GM12878 (cell line): ENCODE measurements around the gene SLC25A43. TPM values are rescaled to one million over a fixed set of nuclear protein-coding genes. Genes with fewer than 3 reads are reported as not detected.

ENCODE experiments used
- ATAC-seq: fragments of 200-7000 bp; cut with Tn5 transposase; 3 replicates; pipeline ENCODE4 v1.9.1; 2020; ENCODE audit warnings: mild to moderate bottlenecking, moderate library complexity
- BruUV-seq: library from RNA; stranded (reverse); fragments of 400-500 nt; replicated peaks from 2 replicates; lab custom pipeline; 2021; lab: Mats Ljungman, UMichigan
- CTCF ChIA-PET: fragments of 300-600 bp; sonication (Branson Sonifier 250); formaldehyde crosslinking; extraction: SDS; loops from one replicate; lab custom pipeline; 2021; ENCODE audit warnings: inconsistent platforms; lab: Yijun Ruan, JAX
- POLR2A ChIA-PET: fragments of 350-600 bp; formaldehyde crosslinking; extraction: SDS; loops from one replicate; lab custom pipeline; 2021; ENCODE audit warnings: inconsistent platforms; lab: Charles Lee
- RAD21 ChIA-PET: fragments of 300-600 bp; sonication (Branson Sonifier 250); formaldehyde crosslinking; loops from one replicate; lab custom pipeline; 2023; ENCODE audit warnings: antibody characterized with exemption; ENCODE audit not compliant: unreplicated experiment; lab: Charles Lee
- SMC1A ChIA-PET: fragments of 300-600 bp; sonication (Branson Sonifier 250); formaldehyde crosslinking; loops from one replicate; lab custom pipeline; 2023; ENCODE audit not compliant: unreplicated experiment, uncharacterized antibody; lab: Charles Lee
- DNase-seq: peaks from one replicate; pipeline ENCODE4 v3.0.0-alpha.2; 2011; ENCODE audit warnings: low read depth, low spot score
- FAIRE-seq: peaks from 3 replicates; lab custom pipeline; 2011; peaks lifted over from hg19 to GRCh38; lab: Jason Lieb, UNC
- H2AFZ ChIP-seq: 2 replicates; pipeline ENCODE4 v1.6.0; 2011; ENCODE audit warnings: low read depth, low read length, control low read depth; ENCODE audit not compliant: control insufficient read depth
- H3K27ac ChIP-seq: 2 replicates; pipeline ENCODE4 v1.5.1; 2011; ENCODE audit warnings: control low read depth; ENCODE audit not compliant: control insufficient read depth, insufficient read depth
- H3K27me3 ChIP-seq, 2 experiments: replicated peaks in 1 of 2; 2 replicates each; pipeline versions ENCODE4 v1.6.0 to v1.6.1; 2011; ENCODE audit warnings: low read length in 1 of 2; ENCODE audit not compliant: control insufficient read depth in 2 of 2, insufficient read depth in 2 of 2
- H3K36me3 ChIP-seq, 2 experiments: 2 replicates each; pipeline ENCODE4 v1.5.1; 2011; ENCODE audit warnings: low read length in 1 of 2; ENCODE audit not compliant: control insufficient read depth in 2 of 2, insufficient read depth in 2 of 2
- H3K4me1 ChIP-seq: 2 replicates; pipeline ENCODE4 v1.6.1; 2011; ENCODE audit warnings: mild to moderate bottlenecking, low read length, moderate library complexity, mixed read lengths; ENCODE audit not compliant: control insufficient read depth, insufficient read depth
- H3K4me2 ChIP-seq: 2 replicates; pipeline ENCODE4 v1.6.0; 2011; ENCODE audit warnings: control low read depth; ENCODE audit not compliant: control insufficient read depth, insufficient read depth
- H3K4me3 ChIP-seq: fragments of 200-600 bp; sonication (generic); 2 replicates; pipeline ENCODE4 v1.5.1; 2016
- H3K79me2 ChIP-seq: 2 replicates; pipeline ENCODE4 v1.6.0; 2011; ENCODE audit warnings: low read length; ENCODE audit not compliant: control insufficient read depth, insufficient read depth
- H3K9ac ChIP-seq: 2 replicates; pipeline ENCODE4 v1.8.0; 2011; ENCODE audit warnings: low read length, control low read depth, mixed read lengths; ENCODE audit not compliant: control insufficient read depth, insufficient read depth
- H3K9me3 ChIP-seq: replicated peaks from 3 replicates; pipeline ENCODE4 v1.5.1; 2011; ENCODE audit warnings: mild to moderate bottlenecking, low read length; ENCODE audit not compliant: control insufficient read depth, insufficient read depth
- H4K20me1 ChIP-seq: 2 replicates; pipeline ENCODE4 v1.6.0; 2011; ENCODE audit not compliant: control insufficient read depth, insufficient read depth
- BACH1 ChIP-seq: fragments of 450-650 bp; IDR thresholded peaks from 2 replicates; pipeline ENCODE4 v1.6.1; 2017; ENCODE audit warnings: mild to moderate bottlenecking, borderline replicate concordance
- EZH2 ChIP-seq: IDR thresholded peaks from 2 replicates; pipeline ENCODE4 v1.6.1; 2012; ENCODE audit warnings: low read depth, mild to moderate bottlenecking, control low read depth, inconsistent platforms, low read length, borderline replicate concordance; ENCODE audit not compliant: control insufficient read depth
- FOS ChIP-seq: IDR thresholded peaks from 3 replicates; pipeline ENCODE4 v1.6.1; 2011; ENCODE audit warnings: borderline replicate concordance; ENCODE audit not compliant: insufficient read length; ENCODE audit errors: extremely low read depth
- GABPA ChIP-seq: IDR thresholded peaks from 2 replicates; pipeline ENCODE4 v1.6.1; 2014; ENCODE audit warnings: antibody characterized with exemption, low read depth, mild to moderate bottlenecking, inconsistent platforms
- IKZF2 ChIP-seq, 2 experiments: fragments of 450-650 bp; IDR thresholded peaks; 2 replicates each; pipeline ENCODE4 v1.6.1; 2017; ENCODE audit warnings: mild to moderate bottlenecking in 2 of 2, moderate library complexity in 2 of 2
- MYB ChIP-seq: fragments of 150-350 bp; IDR thresholded peaks from 2 replicates; pipeline ENCODE4 v1.6.1; 2014; ENCODE audit warnings: mild to moderate bottlenecking, low read depth, low read length, borderline replicate concordance
- MYC ChIP-seq: IDR thresholded peaks from 2 replicates; pipeline ENCODE4 v1.6.1; 2011; ENCODE audit warnings: mild to moderate bottlenecking, low read length, moderate library complexity, inconsistent platforms; ENCODE audit not compliant: insufficient read depth, insufficient replicate concordance, insufficient read length, severe bottlenecking
- NR2C2 ChIP-seq: IDR thresholded peaks from 2 replicates; pipeline ENCODE4 v1.6.1; 2011; ENCODE audit warnings: borderline replicate concordance, low read depth; ENCODE audit not compliant: control insufficient read depth, insufficient read length
- POLR2A ChIP-seq: IDR thresholded peaks from 2 replicates; pipeline ENCODE4 v1.6.1; 2011; ENCODE audit warnings: low read depth, mild to moderate bottlenecking, low read length
- SIX5 ChIP-seq: IDR thresholded peaks from 2 replicates; pipeline ENCODE4 v1.6.1; 2011; ENCODE audit warnings: mild to moderate bottlenecking, low read depth, low read length, moderate library complexity; ENCODE audit not compliant: severe bottlenecking
- ZBED1 ChIP-seq: IDR thresholded peaks from 2 replicates; pipeline ENCODE4 v1.6.1; 2016; ENCODE audit warnings: borderline replicate concordance
- ZNF217 ChIP-seq: fragments of 450-650 bp; IDR thresholded peaks from 2 replicates; pipeline ENCODE4 v1.6.1; 2017; ENCODE audit warnings: antibody characterized with exemption, mild to moderate bottlenecking
- ZNF274 ChIP-seq: IDR thresholded peaks from one replicate; pipeline ENCODE4 v1.8.0; 2011; ENCODE audit not compliant: insufficient read length, insufficient read depth
- WGBS: methylation state at CpG from one replicate; pipeline ENCODE4 v1.1.6; 2016; ENCODE audit warnings: low lambda C conversion rate; ENCODE audit not compliant: insufficient replicate concordance, insufficient coverage; ENCODE audit errors: missing lambda C conversion rate; 5-methylcytosine and 5-hydroxymethylcytosine counted together
- in situ Hi-C: fragments of 300-500 bp; cut with MboI; formaldehyde crosslinking; loops from 9 replicates; pipeline ENCODE4 v1.14.3; 2018; ENCODE audit warnings: mixed read lengths
- intact Hi-C: fragments of 100-400 bp; cut with micrococcal nuclease; formaldehyde crosslinking; loops from one replicate; pipeline ENCODE4 v1.14.2; 2022; ENCODE audit not compliant: unreplicated experiment
- polyA plus RNA-seq, 11 experiments: library from polyadenylated mRNA; depleted of rRNA in 4 of 11; unstranded in 6 of 11; stranded (reverse) in 5 of 11; fragments of >200 nt; fragmentation: Nextera tagmentation in 4 of 11; fragmentation: Illumina TruSeq in 1 of 11; extraction: Ambion mirVana in 4 of 11; extraction: Trizol in 1 of 11; gene quantifications; 1 replicate in 1 of 11; 2 replicates in 10 of 11; pipeline versions ENCODE4 v1.2.1 to v1.2.3, GENCODE V29; 2011 to 2016; ENCODE audit warnings: inconsistent platforms in 2 of 11, missing spikeins in 2 of 11, low read depth in 1 of 11
- total RNA-seq, 4 experiments: library from RNA; depleted of rRNA in 3 of 4; stranded (reverse); fragments of >200 nt in 3 of 4; fragmentation: Illumina TruSeq in 1 of 4; extraction: Trizol in 1 of 4; gene quantifications; 2 replicates each; pipeline versions ENCODE4 v1.2.1 to v1.2.3, GENCODE V29; 2013 to 2021
- TF ChIP-seq, protein P1 (sequence below): fragments of 450-650 bp; IDR thresholded peaks from 2 replicates; pipeline ENCODE4 v1.6.1; 2016; ENCODE audit warnings: mild to moderate bottlenecking, moderate library complexity, borderline replicate concordance
- TF ChIP-seq, protein P2 (sequence below): fragments of 450-650 bp; IDR thresholded peaks from 2 replicates; pipeline ENCODE4 v1.6.1; 2017; ENCODE audit warnings: mild to moderate bottlenecking, moderate library complexity

SLC25A43 gene
- total and polyA plus RNA-seq, 10 of the 15 experiments (the other 5 are each of a cell fraction or from before 2014, with no cell fraction given) = 2.5 to 13.5 (median 6.8) TPM

- no peaks in the 10 kb centered on the region; the same call in 1 of the 2 replicates for H4K20me1 ChIP-seq
- H3K27ac ChIP-seq = no peak overlapping the region
- H3K36me3 ChIP-seq = peaks cover 0 to 6% of the 10 kb centered on the region in 2 experiments; a peak in 1 of 4 replicates
- H3K4me3 ChIP-seq = no peak overlapping the region
- DNase-seq (no peak), FAIRE-seq (no peak), ATAC-seq (no peak)
- H3K79me2 ChIP-seq = peaks cover 15% of the 10 kb centered on the region
- ChIA-PET RAD21 (no interaction called here), CTCF (interaction anchor here (1.4 kb wide), 2 partner anchors 11 to 318 kb away, joined by 3 to 5 read pairs; no protein-coding TSS in a partner anchor), SMC1A (interaction anchor here (0.6 kb wide), 1 partner anchor 376 kb away, joined by 3 read pairs; no protein-coding TSS in a partner anchor), POLR2A (interaction anchor here (0.7 to 4.5 kb wide), 2 partner anchors 11 to 40 kb away, joined by 3 to 21 read pairs; no protein-coding TSS in a partner anchor)
- TF ChIP-seq EZH2 = no peak
- no peak for TF ChIP-seq POLR2A
- no peak for TF ChIP-seq MYC
- TF ChIP-seq IKZF2 (IDR thresholded peaks at IDR 0.05) = no peak
- TF ChIP-seq MYB = no peak
- TF ChIP-seq SIX5 = no peak
- no peak for TF ChIP-seq ZNF217
- TF ChIP-seq, protein P1, sequence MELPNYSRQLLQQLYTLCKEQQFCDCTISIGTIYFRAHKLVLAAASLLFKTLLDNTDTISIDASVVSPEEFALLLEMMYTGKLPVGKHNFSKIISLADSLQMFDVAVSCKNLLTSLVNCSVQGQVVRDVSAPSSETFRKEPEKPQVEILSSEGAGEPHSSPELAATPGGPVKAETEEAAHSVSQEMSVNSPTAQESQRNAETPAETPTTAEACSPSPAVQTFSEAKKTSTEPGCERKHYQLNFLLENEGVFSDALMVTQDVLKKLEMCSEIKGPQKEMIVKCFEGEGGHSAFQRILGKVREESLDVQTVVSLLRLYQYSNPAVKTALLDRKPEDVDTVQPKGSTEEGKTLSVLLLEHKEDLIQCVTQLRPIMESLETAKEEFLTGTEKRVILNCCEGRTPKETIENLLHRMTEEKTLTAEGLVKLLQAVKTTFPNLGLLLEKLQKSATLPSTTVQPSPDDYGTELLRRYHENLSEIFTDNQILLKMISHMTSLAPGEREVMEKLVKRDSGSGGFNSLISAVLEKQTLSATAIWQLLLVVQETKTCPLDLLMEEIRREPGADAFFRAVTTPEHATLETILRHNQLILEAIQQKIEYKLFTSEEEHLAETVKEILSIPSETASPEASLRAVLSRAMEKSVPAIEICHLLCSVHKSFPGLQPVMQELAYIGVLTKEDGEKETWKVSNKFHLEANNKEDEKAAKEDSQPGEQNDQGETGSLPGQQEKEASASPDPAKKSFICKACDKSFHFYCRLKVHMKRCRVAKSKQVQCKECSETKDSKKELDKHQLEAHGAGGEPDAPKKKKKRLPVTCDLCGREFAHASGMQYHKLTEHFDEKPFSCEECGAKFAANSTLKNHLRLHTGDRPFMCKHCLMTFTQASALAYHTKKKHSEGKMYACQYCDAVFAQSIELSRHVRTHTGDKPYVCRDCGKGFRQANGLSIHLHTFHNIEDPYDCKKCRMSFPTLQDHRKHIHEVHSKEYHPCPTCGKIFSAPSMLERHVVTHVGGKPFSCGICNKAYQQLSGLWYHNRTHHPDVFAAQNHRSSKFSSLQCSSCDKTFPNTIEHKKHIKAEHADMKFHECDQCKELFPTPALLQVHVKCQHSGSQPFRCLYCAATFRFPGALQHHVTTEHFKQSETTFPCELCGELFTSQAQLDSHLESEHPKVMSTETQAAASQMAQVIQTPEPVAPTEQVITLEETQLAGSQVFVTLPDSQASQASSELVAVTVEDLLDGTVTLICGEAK = no peak
- no peak for TF ChIP-seq ZNF274
- no peak for TF ChIP-seq NR2C2
- no peak for TF ChIP-seq BACH1
- no peak for TF ChIP-seq ZBED1
- no peak for TF ChIP-seq GABPA
- no peak for TF ChIP-seq FOS
- TF ChIP-seq, protein P2, sequence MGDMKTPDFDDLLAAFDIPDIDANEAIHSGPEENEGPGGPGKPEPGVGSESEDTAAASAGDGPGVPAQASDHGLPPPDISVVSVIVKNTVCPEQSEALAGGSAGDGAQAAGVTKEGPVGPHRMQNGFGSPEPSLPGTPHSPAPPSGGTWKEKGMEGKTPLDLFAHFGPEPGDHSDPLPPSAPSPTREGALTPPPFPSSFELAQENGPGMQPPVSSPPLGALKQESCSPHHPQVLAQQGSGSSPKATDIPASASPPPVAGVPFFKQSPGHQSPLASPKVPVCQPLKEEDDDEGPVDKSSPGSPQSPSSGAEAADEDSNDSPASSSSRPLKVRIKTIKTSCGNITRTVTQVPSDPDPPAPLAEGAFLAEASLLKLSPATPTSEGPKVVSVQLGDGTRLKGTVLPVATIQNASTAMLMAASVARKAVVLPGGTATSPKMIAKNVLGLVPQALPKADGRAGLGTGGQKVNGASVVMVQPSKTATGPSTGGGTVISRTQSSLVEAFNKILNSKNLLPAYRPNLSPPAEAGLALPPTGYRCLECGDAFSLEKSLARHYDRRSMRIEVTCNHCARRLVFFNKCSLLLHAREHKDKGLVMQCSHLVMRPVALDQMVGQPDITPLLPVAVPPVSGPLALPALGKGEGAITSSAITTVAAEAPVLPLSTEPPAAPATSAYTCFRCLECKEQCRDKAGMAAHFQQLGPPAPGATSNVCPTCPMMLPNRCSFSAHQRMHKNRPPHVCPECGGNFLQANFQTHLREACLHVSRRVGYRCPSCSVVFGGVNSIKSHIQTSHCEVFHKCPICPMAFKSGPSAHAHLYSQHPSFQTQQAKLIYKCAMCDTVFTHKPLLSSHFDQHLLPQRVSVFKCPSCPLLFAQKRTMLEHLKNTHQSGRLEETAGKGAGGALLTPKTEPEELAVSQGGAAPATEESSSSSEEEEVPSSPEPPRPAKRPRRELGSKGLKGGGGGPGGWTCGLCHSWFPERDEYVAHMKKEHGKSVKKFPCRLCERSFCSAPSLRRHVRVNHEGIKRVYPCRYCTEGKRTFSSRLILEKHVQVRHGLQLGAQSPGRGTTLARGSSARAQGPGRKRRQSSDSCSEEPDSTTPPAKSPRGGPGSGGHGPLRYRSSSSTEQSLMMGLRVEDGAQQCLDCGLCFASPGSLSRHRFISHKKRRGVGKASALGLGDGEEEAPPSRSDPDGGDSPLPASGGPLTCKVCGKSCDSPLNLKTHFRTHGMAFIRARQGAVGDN = no peak
- H3K4me2 ChIP-seq = no peak overlapping the region
- H3K27me3 ChIP-seq = no peaks in the 10 kb centered on the region
- BruUV-seq = no TSS peak
- H3K9ac ChIP-seq = no peak overlapping the region
- in situ Hi-C loops (no loop called here), intact Hi-C loops (no loop called here)
- no peaks in the 10 kb centered on the region; the same call in 2 of the 3 replicates for H3K9me3 ChIP-seq
- H3K4me1 ChIP-seq = no peaks in the 10 kb centered on the region; the same call in 1 of the 2 replicates
- H2AFZ ChIP-seq = no peak overlapping the region
- WGBS = 91% methylated on average over 3 of the region's 3 CpGs
Observed at GRCh38 chrX:119466970-119467369, 67.8 kb downstream of the SLC25A43 start.
